Spleen (tissue), 11 donors: ENCODE results near the gene FGF14. TPM values are rescaled to one million over a fixed set of nuclear protein-coding genes. Genes with fewer than 3 reads are reported as not detected.

Experiments used
- DNase-seq: peaks from one replicate; pipeline ENCODE4 v3.0.0-alpha.2; 2020
- H3K27ac ChIP-seq, 8 donors: fragments of 200-600 bp; sonication (generic) in 7 of 8; 1 replicate in 4 of 8; 2 replicates in 4 of 8; pipeline versions ENCODE4 v1.5.0 to v1.8.0; 2016 to 2021; ENCODE audit warnings: inconsistent platforms in 4 of 8, mild to moderate bottlenecking in 4 of 8, moderate library complexity in 1 of 8
- H3K27me3 ChIP-seq, 7 donors: fragments of 200-600 bp; sonication (generic) in 6 of 7; replicated peaks in 1 of 7; 1 replicate in 4 of 7; 2 replicates in 3 of 7; pipeline versions ENCODE4 v1.5.0 to v1.8.0; 2016 to 2021; ENCODE audit warnings: inconsistent platforms in 3 of 7, mild to moderate bottlenecking in 1 of 7
- H3K36me3 ChIP-seq, 6 donors: fragments of 200-600 bp; sonication (generic) in 5 of 6; 1 replicate in 4 of 6; 2 replicates in 2 of 6; pipeline versions ENCODE4 v1.5.0 to v1.8.0; 2016 to 2021; ENCODE audit warnings: inconsistent platforms in 2 of 6
- H3K4me1 ChIP-seq, 6 donors: fragments of 200-600 bp; sonication (generic) in 5 of 6; 1 replicate in 3 of 6; 2 replicates in 3 of 6; pipeline versions ENCODE4 v1.5.0 to v1.8.0; 2016 to 2021; ENCODE audit warnings: inconsistent platforms in 3 of 6
- H3K4me3 ChIP-seq, 8 donors: fragments of 200-600 bp; sonication (generic) in 7 of 8; 1 replicate in 4 of 8; 2 replicates in 4 of 8; pipeline versions ENCODE4 v1.5.0 to v1.8.0; 2016 to 2021; ENCODE audit warnings: inconsistent platforms in 4 of 8, mild to moderate bottlenecking in 4 of 8, moderate library complexity in 2 of 8
- H3K9me3 ChIP-seq, 8 donors: fragments of 200-600 bp; sonication (generic) in 7 of 8; 1 replicate in 4 of 8; 2 replicates in 4 of 8; pipeline versions ENCODE4 v1.5.0 to v1.8.0; 2016 to 2021; ENCODE audit warnings: inconsistent platforms in 4 of 8
- CTCF ChIP-seq, 11 experiments: fragments of 200-600 bp in 7 of 11; fragments of 450-650 bp in 4 of 11; sonication (generic) in 4 of 11; IDR thresholded peaks in 8 of 11; conservative IDR thresholded peaks in 3 of 11; 1 replicate in 7 of 11; 2 replicates in 4 of 11; pipeline versions ENCODE4 v1.4.0 to v1.8.0; 2016 to 2021; ENCODE audit warnings: antibody characterized with exemption in 11 of 11, inconsistent platforms in 4 of 11, mild to moderate bottlenecking in 1 of 11
- POLR2A ChIP-seq, 3 donors: fragments of 450-650 bp; IDR thresholded peaks; one replicate each; pipeline ENCODE4 v1.5.1; 2017; ENCODE audit warnings: antibody characterized with exemption in 3 of 3, mild to moderate bottlenecking in 1 of 3
- POLR2AphosphoS5 ChIP-seq, 3 donors: sonication (generic); formaldehyde crosslinking; IDR thresholded peaks; one replicate each; pipeline ENCODE4 v1.5.1; 2017; ENCODE audit warnings: antibody characterized with exemption in 3 of 3
- WGBS, 5 donors: extraction: QIAGEN DNeasy Blood & Tissue Kit in 3 of 5; methylation state at CpG; one replicate each; pipeline versions ENCODE4 v1.1.5 to v1.1.7; 2013 to 2018; 5-methylcytosine and 5-hydroxymethylcytosine counted together
- intact Hi-C: fragments of 100-400 bp; cut with DNase I; formaldehyde crosslinking; loops from one replicate; pipeline ENCODE4 v1.15.0; 2023; ENCODE audit warnings: low total_unique reads
- polyA plus RNA-seq, 3 donors: library from polyadenylated mRNA; stranded (reverse); fragments of 200-250 nt; gene quantifications; one replicate each; pipeline ENCODE4 v1.2.1, GENCODE V29; 2013
- total RNA-seq, 7 donors: library from RNA; depleted of rRNA in 3 of 7; stranded (reverse); fragments of >200 nt in 3 of 7; fragmentation: NEBNext Ultra II Directional in 4 of 7; extraction: Animal tissue kit (Norgen Biotek cat#: 25700) in 4 of 7; gene quantifications; one replicate each; pipeline versions ENCODE4 v1.1.0 to v1.2.1, GENCODE V29; 2016 to 2021
- donor health status: healthy with polysubstance abuse.
- donor health status: DM: no; HTN: no; CAD: no; lungs with moderate emphysema.
- donor health status: DM: no; HTN: no; CAD: no.
- donor health status: Bipolar disorder and iron deficiency.
- donor health status: healthy.
- donor health status: DM: no; HTN: no; CAD: no.
- donor health status: DM: yes; HTN: yes; CAD: no.

Gene FGF14
- total and polyA plus RNA-seq, 10 donors = 0.03 to 1.1 (median 0.05) TPM; not detected in 3

GRCh38 chr13:102220681-102221228 is 181.1 kb downstream of the FGF14 start:
- no peak for DNase-seq
- Histone ChIP-seq H3K36me3 (no peaks in the 10 kb centered on the region), H3K4me3 (no peak overlapping the region), H3K27me3 (no peaks in the 10 kb centered on the region), H3K9me3 (no peaks in the 10 kb centered on the region), H3K4me1 (no peaks in the 10 kb centered on the region), H3K27ac (no peak overlapping the region)
- intact Hi-C loops = no loop called here
- 31 to 42% (median 37%) methylated on average over 5 of the region's 5 CpGs for WGBS, 5 donors
- no peak for TF ChIP-seq POLR2A (IDR thresholded peaks at IDR 0.05)
- TF ChIP-seq POLR2AphosphoS5 (IDR thresholded peaks at IDR 0.05) = no peak
- TF ChIP-seq CTCF (IDR thresholded peaks at IDR 0.05 in 8 of 11, conservative IDR thresholded peaks at IDR 0.05 in 3 of 11) = no peak

- Histone ChIP-seq H3K27ac (no peak overlapping the region), H3K4me1 (no peaks in the 10 kb centered on the region), H3K9me3 (no peaks in the 10 kb centered on the region), H3K27me3 (no peaks in the 10 kb centered on the region), H3K36me3 (no peaks in the 10 kb centered on the region), H3K4me3 (no peak overlapping the region)
- DNase-seq = no peak
- intact Hi-C loops = no loop called here
- TF ChIP-seq CTCF (IDR thresholded peaks at IDR 0.05 in 8 of 11, conservative IDR thresholded peaks at IDR 0.05 in 3 of 11) = no peak
- no peak for TF ChIP-seq POLR2AphosphoS5 (IDR thresholded peaks at IDR 0.05)
- TF ChIP-seq POLR2A (IDR thresholded peaks at IDR 0.05) = no peak
These were observed 186.9 kb downstream of the FGF14 start for GRCh38 chr13:102214956-102215355.

GRCh38 chr13:102212729-102213128 is 189.1 kb downstream of the FGF14 start:
- no peak for DNase-seq
- no peaks in the 10 kb centered on the region for H3K36me3 ChIP-seq
- intact Hi-C loops = no loop called here

GRCh38 chr13:102208347-102208746 is 193.5 kb downstream of the FGF14 start:
- no peak overlapping the region for H3K27ac ChIP-seq
- DNase-seq = no peak
- no peaks in the 10 kb centered on the region for H3K36me3 ChIP-seq
- TF ChIP-seq POLR2AphosphoS5 (IDR thresholded peaks at IDR 0.05) (no peak), POLR2A (IDR thresholded peaks at IDR 0.05) (no peak), CTCF (IDR thresholded peaks at IDR 0.05 in 8 of 11, conservative IDR thresholded peaks at IDR 0.05 in 3 of 11) (no peak)
- no peaks in the 10 kb centered on the region for H3K27me3 ChIP-seq
- intact Hi-C loops = no loop called here
- no peaks in the 10 kb centered on the region for H3K9me3 ChIP-seq
- H3K4me3 ChIP-seq = no peak overlapping the region
- H3K4me1 ChIP-seq = no peaks in the 10 kb centered on the region

More at GRCh38 chr13:102212729-102213128, 189.1 kb downstream of the FGF14 start:
- Histone ChIP-seq H3K4me3 (no peak overlapping the region), H3K4me1 (no peaks in the 10 kb centered on the region), H3K9me3 (no peaks in the 10 kb centered on the region), H3K27ac (no peak overlapping the region), H3K27me3 (no peaks in the 10 kb centered on the region)
- 48 to 65% (median 54%) methylated on average over 3 of the region's 3 CpGs for WGBS, 5 donors
- no peak for TF ChIP-seq CTCF (IDR thresholded peaks at IDR 0.05 in 8 of 11, conservative IDR thresholded peaks at IDR 0.05 in 3 of 11)
- no peak for TF ChIP-seq POLR2A (IDR thresholded peaks at IDR 0.05)
- no peak for TF ChIP-seq POLR2AphosphoS5 (IDR thresholded peaks at IDR 0.05)
